Astrocyte of the spinal cord (primary cell): ENCODE measurements around the gene DPY19L1.

Source experiments
- DNase-seq: peaks from one replicate; pipeline ENCODE4 v3.0.0; 2011; ENCODE audit warnings: low read depth, low spot score
- H3K4me3 ChIP-seq: 2 replicates; pipeline ENCODE4 v1.5.1; 2011; ENCODE audit warnings: low read depth, mild to moderate bottlenecking, low read length, moderate library complexity
- in situ Hi-C: cut with HindIII; loops from 2 replicates; pipeline ENCODE4 v1.10.0; 2017; ENCODE audit warnings: low sequenced_read_pairs
- TF ChIP-seq, protein P1 (sequence below): IDR thresholded peaks from 2 replicates; pipeline ENCODE4 v1.5.1; 2012; ENCODE audit warnings: low read depth, mild to moderate bottlenecking, low read length, inconsistent platforms

The DPY19L1 gene

DNA sequence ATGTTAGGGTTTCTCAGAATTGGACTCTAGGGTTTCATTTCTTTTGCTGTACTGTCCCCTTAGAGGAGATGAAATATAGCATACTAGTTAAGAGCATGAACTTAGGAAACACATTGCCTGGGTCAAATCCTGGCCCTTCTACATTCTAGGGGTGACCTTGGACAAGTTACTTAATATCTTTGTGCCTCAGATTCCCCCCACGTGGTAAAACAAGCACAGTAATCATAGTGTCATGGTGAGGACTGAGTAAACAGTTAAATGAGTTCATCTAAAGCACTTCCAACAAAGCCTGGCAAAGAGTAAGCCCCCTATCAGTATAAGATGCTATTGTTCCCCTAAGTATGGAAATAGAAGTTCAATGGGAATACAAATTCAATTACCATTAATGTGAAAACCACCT is 5.1 kb downstream of the DPY19L1 start:
- TF ChIP-seq, protein P1, sequence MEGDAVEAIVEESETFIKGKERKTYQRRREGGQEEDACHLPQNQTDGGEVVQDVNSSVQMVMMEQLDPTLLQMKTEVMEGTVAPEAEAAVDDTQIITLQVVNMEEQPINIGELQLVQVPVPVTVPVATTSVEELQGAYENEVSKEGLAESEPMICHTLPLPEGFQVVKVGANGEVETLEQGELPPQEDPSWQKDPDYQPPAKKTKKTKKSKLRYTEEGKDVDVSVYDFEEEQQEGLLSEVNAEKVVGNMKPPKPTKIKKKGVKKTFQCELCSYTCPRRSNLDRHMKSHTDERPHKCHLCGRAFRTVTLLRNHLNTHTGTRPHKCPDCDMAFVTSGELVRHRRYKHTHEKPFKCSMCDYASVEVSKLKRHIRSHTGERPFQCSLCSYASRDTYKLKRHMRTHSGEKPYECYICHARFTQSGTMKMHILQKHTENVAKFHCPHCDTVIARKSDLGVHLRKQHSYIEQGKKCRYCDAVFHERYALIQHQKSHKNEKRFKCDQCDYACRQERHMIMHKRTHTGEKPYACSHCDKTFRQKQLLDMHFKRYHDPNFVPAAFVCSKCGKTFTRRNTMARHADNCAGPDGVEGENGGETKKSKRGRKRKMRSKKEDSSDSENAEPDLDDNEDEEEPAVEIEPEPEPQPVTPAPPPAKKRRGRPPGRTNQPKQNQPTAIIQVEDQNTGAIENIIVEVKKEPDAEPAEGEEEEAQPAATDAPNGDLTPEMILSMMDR, result no peak
- DNase-seq, result no peak
- in situ Hi-C loops, result no loop called here
- no peak overlapping the region for H3K4me3 ChIP-seq

DNA sequence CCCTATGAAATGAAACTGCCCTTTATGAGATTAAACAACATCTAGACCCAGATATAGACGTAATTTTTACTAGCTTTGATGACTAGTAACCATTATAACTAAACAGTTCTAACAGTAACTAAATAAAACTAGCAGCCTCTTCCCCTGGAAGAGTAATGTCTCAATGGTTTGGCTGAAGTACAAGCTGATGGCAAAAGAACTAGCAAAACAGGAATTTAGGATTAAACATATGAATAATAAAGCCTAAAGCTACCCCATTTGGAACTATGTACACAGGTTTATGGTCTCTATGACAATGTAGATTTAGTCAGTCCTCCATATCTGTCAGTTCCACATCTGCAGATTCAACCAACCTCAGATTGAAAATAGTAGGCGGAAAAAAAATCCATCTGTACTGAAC is 6.4 kb downstream of the DPY19L1 start:
- no peak overlapping the region for H3K4me3 ChIP-seq
- no peak for DNase-seq
- TF ChIP-seq, protein P1, result no peak
- in situ Hi-C loops, result no loop called here

DNA sequence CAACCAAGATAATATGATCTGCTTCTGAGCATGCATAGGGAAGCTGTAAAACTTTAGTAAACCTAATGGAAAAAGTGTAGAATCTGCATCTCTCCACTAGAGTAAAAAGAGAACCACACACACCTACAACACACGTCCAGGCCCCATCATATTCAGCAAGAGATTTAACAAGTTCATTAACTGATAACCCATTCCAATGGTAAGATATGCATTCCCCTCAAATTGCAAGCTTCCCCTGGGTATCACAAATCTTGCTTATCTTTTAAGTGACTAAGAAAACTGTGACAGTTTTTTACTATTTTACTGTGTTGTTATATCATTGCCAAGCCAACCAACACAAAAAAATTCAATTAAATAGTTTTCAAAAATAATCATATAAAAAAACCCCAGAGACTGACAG is 8.0 kb downstream of the DPY19L1 start:
- no peak overlapping the region for H3K4me3 ChIP-seq
- in situ Hi-C loops, result no loop called here
- TF ChIP-seq, protein P1, result no peak
- no peak for DNase-seq

DNA sequence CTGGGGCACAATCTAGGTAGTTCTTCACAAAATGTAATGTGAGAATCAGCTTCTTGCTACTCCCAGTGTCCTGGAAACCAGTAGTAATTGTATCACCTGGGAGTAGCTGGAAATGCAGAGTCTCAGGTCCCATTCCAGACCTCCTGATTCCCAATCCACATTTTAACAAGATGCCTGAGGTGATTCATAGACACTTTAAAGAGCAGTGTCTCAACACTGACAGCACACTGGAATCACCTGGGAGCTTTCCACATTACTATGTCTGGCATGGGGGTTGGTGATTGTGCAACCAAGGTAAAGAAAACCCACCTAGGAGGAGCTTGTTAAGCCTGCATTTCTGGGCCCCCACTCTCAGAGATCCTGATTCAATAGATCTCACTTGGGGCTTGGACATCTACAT is 11.1 kb downstream of the DPY19L1 start:
- TF ChIP-seq, protein P1, result no peak
- in situ Hi-C loops, result no loop called here
- no peak overlapping the region for H3K4me3 ChIP-seq
- DNase-seq, result no peak

DNA sequence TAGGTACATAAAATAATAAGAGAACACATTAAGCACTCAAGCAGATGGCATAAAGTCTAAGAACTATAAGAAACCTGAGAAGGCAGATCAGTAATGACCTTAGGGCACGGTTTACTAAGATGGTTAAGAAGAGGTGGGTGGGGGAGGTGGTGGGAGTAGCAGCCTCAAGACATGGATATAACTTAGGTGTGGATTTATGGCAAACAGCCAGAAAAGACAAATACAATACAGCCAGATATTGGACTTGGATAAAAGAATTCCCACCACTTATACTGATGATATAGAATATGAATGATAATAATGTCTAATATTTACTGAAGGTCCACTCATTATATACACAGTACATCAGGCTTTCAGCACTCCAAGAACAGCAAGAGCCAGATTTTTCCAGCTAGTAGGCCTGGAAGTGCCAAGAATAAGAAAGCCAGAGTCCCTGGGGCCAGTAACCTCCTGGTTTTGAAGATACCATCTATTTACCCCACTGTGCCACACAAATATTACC is 11.9 kb downstream of the DPY19L1 start:
- in situ Hi-C loops, result no loop called here
- TF ChIP-seq, protein P1, result no peak
- DNase-seq, result no peak
- H3K4me3 ChIP-seq, result no peak overlapping the region

DNA sequence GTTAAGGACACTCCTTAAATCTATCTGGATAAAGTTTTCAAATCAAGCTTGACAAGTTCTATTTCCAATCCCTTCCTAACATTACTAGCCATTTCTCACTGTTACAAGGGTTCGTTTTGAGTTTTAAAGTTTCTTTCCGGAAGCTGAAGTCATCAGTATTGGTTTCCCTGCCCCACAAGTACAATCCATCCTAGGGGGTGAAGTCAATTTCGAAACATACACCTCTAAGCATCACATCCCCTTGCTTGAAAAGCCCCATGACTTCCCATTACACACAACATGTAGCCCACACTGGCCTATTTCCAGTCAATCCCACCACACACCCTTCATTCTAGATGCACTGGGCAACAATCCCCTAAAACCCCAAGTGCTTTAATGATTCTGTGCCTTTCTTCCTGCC is 13.0 kb downstream of the DPY19L1 start:
- no peak for DNase-seq
- TF ChIP-seq, protein P1, result no peak
- in situ Hi-C loops, result no loop called here
- no peak overlapping the region for H3K4me3 ChIP-seq

DNA sequence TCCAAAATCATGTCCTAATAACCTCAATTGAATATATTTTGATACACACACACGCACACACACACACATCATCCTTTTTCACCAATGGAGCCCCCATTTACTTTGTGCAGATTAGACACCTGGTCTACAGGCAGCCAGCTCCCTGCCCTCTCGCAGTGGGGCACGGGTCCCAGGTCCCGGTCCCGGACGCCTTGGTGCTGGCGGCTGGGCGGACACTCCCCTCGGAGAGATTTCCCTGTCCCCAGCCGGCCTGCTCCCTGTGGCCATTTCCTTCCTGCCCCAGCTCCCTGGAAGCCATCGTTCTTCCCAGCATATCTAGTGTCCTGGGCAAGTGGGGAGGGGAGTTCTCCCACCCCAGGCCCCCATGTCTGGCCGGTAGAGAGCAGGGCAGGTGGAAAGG is 14.6 kb downstream of the DPY19L1 start:
- in situ Hi-C loops, result no loop called here
- DNase-seq, result no peak
- TF ChIP-seq, protein P1, result no peak
- no peak overlapping the region for H3K4me3 ChIP-seq
